IPS-18c (cell line): Measurements from ENCODE around the gene SLC7A4.
"Not testable (repeated sequence)": the region's sequence is repeated elsewhere in the genome, so short reads cannot be mapped to it uniquely, and the experiment has no call there.

Source experiments
- H3K4me3 ChIP-seq: 2 replicates; pipeline ENCODE4 v1.7.0; 2013; ENCODE audit warnings: low read depth, mild to moderate bottlenecking, low read length, moderate library complexity; ENCODE audit not compliant: insufficient read depth
- H3K9me3 ChIP-seq: one replicate; pipeline ENCODE4 v1.6.1; 2013; ENCODE audit warnings: mild to moderate bottlenecking, low read length, moderate library complexity; ENCODE audit not compliant: control insufficient read depth, insufficient read depth

The SLC7A4 gene, protein sequence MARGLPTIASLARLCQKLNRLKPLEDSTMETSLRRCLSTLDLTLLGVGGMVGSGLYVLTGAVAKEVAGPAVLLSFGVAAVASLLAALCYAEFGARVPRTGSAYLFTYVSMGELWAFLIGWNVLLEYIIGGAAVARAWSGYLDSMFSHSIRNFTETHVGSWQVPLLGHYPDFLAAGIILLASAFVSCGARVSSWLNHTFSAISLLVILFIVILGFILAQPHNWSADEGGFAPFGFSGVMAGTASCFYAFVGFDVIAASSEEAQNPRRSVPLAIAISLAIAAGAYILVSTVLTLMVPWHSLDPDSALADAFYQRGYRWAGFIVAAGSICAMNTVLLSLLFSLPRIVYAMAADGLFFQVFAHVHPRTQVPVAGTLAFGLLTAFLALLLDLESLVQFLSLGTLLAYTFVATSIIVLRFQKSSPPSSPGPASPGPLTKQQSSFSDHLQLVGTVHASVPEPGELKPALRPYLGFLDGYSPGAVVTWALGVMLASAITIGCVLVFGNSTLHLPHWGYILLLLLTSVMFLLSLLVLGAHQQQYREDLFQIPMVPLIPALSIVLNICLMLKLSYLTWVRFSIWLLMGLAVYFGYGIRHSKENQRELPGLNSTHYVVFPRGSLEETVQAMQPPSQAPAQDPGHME

DNA sequence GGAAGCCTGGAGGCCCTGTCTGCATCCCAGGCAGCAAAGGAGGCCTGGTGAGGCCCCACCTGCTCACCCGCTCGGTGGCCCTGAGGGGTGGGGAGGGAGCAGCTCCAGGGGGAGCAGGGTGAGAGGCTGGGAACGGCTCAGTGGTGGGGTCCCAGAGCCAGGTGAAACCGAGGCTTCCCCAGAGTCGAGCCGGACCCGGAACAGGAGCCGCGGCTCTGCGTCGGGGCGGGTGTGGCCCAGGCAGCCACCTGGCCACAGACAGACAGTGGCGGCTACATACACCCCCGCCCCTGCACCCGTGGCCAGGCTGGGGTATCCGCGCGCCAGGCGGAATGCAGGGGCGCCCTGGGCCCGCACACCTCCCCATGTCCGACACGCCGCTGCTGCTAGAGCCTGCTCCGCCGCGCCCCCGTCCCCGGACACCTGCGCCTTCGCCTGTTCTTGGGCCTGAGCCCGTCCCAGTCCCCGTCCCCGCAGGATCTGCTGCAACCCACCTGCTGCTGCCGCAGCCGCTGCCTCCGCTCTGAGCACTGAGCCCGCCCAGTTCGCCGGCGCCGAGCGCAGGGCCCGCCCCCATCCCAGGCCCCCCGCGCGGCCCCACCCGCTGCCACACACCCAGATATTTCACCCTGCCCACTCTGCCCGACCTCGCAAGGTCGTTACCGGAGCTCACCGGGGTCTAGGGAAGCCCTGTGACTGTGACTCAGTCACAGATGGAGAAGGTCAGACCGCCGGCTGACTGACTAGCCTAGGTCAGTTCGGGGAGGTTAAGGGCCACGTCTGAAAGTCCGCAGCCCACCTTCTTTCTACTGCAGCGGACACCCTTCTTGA lies at the start of gene SLC7A4:
Gene SLC7A4 (minus strand): TSS at position 525 of the 831 bp plus-strand sequence. CDS start 749 bp downstream, outside the sequence.
- H3K4me3 ChIP-seq = peak within 1 kb of the TSS; percentile 51
- no peaks in the 10 kb centered on the region for H3K9me3 ChIP-seq

GRCh38 chr22:21080435-21081137 lies 48.2 kb upstream of the SLC7A4 start:
- H3K9me3 ChIP-seq = no peaks in the 10 kb centered on the region
- no peak overlapping the region for H3K4me3 ChIP-seq

DNA sequence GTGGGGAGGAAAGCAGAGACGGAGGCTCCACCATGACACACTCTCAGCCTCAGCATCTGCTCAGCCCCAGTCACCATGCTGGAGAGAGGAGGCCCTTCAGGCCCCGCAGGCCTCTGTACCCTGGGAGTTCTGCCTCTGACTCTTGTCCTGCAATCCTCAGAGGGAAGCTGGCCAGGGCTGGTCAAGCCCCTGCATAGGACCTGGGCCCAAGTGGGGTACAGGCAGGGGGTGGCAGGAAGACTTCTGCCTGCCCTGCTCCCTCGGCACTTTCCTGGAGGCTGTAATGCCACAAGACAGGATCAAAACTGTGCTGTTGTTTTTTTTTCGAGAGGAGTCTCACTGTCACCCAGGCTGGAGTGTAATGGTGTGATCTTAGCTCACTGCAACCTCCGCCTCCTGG lies 47.1 kb upstream of the SLC7A4 start:
- no peak overlapping the region for H3K4me3 ChIP-seq

DNA sequence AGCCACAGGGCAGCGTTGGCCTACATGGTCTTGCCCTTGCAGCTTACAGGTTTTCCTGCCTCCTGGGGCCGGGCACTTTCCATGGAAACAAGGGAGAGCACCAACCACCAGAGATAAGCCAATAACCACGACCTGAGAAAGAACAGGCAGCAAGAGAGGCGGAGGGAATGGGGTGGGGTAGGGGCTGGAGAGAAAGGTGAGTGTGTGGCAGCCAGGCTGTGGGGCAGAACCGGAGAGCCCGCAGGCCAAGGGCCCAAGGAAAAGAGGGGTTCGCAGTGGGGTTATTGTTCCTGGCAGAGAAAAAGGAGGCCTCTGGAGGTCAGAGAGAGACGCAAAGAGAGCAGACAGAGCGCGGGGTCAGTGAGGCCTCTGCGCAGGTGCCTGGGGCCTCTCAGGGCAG lies 46.6 kb upstream of the SLC7A4 start:
- H3K4me3 ChIP-seq = no peak overlapping the region
- no peaks in the 10 kb centered on the region for H3K9me3 ChIP-seq

More for the DNA sequence above, 47.1 kb upstream of the SLC7A4 start:
- no peaks in the 10 kb centered on the region for H3K9me3 ChIP-seq

DNA sequence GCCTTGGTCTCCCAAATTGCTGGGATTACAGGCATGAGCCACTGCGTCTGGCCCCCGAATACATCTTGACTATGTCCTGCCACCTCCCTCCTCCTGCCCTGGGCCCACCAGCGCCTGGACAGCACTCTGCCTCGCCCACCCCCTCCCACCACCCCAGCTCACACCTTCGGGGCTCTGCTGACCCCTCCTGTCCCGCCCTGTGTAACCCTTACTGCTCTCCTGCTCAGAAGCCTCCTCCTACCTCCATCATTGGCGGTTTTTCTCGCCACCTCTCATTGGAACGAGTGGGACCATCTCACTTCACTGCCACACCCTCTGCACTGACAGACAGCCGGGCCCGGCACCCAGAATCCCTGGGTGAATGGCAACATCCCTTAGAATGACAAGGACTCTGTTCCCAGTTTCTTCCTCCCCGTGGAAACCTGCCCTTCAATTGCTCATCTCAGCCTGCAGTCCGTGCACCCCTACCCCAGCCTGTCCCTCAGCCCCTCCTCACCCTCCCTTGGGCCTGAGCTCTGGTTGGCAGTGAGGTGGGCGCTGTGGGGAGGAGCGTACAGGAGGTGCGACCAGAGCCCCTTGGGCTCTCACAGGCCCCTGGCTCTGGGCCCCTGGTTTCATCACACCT lies 45.6 kb upstream of the SLC7A4 start:
- H3K4me3 ChIP-seq = no peak overlapping the region
- no peaks in the 10 kb centered on the region for H3K9me3 ChIP-seq

- no peak overlapping the region for H3K4me3 ChIP-seq
- no peaks in the 10 kb centered on the region for H3K9me3 ChIP-seq
These were observed 44.7 kb upstream of the SLC7A4 start for GRCh38 chr22:21076912-21077625.

- no peak overlapping the region for H3K4me3 ChIP-seq
- H3K9me3 ChIP-seq = no peaks in the 10 kb centered on the region
These were observed 43.3 kb upstream of the SLC7A4 start for GRCh38 chr22:21075516-21076138.

- H3K9me3 ChIP-seq = no peaks in the 10 kb centered on the region
- no peak overlapping the region for H3K4me3 ChIP-seq
These were observed 41.8 kb upstream of the SLC7A4 start for GRCh38 chr22:21074102-21074715.

- no peaks in the 10 kb centered on the region for H3K9me3 ChIP-seq
These were observed 41.1 kb upstream of the SLC7A4 start for GRCh38 chr22:21073482-21073881.

DNA sequence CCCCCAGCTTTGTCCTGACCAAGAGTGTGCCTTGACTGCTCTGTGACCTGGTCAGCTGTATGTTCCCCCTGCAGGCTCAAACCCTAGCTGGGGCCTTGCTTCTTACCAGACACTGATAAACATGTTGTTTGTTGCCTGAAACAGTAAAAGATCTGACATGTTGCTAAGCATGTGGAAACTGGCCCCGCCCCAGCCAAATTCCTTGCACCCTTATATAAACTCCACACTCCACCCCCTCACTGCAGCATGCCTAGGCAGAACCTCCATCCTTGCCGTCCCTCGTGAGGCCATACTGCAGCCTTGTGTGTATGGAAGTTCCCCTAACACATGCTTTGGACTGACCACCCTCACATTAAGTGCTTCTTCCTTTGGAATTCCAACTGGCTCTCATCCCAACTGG lies 40.7 kb upstream of the SLC7A4 start:
- H3K9me3 ChIP-seq = no peaks in the 10 kb centered on the region

More at GRCh38 chr22:21073482-21073881, 41.1 kb upstream of the SLC7A4 start:
- no peak overlapping the region for H3K4me3 ChIP-seq

DNA sequence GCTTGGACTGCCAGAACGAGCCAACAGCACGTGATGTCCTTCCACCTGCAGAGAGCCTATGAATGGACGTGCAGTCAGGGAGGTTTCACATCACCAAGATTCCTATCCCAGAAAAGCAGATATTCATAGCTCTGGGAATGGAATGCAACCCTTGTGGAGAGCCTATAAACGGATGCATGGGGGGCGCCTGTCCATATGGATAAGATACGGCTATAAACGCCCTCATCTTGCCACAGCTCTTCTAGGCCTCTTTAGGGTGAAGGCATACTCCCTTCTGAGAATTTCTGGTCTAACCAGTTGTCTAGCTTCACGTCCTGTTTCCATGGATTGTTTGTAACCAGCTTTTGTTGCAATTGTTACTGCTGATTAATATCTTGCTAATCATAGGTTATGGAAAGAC lies 39.4 kb upstream of the SLC7A4 start:
- H3K4me3 ChIP-seq, H3K9me3 ChIP-seq: not testable (repeated sequence)

More for the DNA sequence above, 40.7 kb upstream of the SLC7A4 start:
- no peak overlapping the region for H3K4me3 ChIP-seq

DNA sequence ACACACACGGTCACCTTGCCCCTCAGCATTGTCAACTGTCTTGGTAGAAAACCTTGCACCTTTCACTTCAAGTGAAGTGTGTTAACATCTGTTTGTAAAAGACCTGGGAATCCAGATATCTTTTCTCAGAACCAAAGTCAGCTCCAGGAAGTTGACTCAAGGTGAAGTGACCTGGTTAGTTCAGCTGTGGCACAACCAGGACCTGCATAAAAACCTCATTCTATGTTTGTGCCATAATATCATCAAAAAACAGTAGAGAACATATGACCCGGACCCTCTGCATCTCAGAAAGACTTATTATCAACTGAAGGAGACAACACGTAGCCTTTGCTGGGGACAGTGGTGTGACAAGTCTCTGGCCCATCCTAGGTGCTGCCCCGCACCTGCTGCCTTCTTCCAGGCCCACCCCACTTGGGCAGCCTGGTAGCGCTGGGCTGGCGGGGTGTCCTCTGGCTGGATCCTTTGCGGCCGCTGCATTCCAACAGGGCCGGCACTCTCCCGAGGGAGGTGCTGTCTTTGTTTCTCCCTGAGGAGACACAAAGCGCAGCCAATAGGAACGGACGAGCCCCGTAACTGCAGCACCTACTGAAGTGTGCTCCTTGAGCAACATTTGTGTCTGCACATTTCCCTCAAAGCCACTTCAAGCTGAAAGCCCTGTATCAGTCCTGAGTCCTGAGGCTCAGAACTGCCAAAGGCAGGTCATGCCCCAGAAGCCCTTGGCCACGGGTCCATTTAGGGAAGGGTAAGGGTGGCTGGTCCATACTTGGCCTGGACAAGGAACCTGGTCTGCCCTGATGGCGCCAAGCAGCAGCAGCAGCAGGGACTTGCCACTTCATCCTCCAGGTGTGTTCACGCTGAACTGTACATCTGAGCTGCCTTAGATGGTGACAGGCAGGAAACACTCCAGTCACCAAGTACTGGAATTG lies 38.6 kb upstream of the SLC7A4 start:
- no peak overlapping the region for H3K4me3 ChIP-seq
- H3K9me3 ChIP-seq = no peaks in the 10 kb centered on the region

DNA sequence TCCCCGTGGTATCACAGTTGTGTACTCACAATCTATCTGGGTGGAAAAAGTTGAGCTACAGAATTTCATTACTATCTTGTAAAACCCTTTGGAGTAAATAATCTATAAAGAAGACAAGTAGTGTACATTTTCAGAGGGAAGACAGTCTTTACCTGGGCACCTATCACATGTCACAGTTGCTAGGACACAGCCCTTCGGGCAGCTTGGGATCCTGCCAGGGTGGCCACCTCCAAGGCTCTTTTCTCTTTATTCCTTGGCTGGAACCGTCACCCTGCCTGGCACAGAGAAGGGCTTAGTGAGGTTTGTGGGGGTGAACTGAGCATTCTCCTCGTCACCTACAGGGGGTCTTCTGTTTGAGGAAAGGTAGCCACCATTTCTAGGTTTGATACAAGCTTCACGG lies 37.0 kb upstream of the SLC7A4 start:
- Histone ChIP-seq H3K4me3 (no peak overlapping the region), H3K9me3 (no peaks in the 10 kb centered on the region)

- H3K4me3 ChIP-seq = no peak overlapping the region
- no peaks in the 10 kb centered on the region for H3K9me3 ChIP-seq
These were observed 36.4 kb upstream of the SLC7A4 start for GRCh38 chr22:21068681-21069276.
